DOHH2 (cell line): Measurements from ENCODE around the gene WDR35.

ENCODE experiments used
- EZH2phosphoT487 ChIP-seq: fragments of 200-600 bp; sonication (generic); IDR thresholded peaks from 2 replicates; pipeline ENCODE4 v1.6.1; 2017; ENCODE audit warnings: borderline replicate concordance, mild to moderate bottlenecking, antibody characterized with exemption, low read length, moderate library complexity, mixed read lengths
- TF ChIP-seq, protein P1 (sequence below): fragments of 200-600 bp; sonication (generic); IDR thresholded peaks from one replicate; pipeline ENCODE4 v1.5.1; 2014; ENCODE audit warnings: antibody characterized with exemption, mild to moderate bottlenecking, low read depth, low read length; ENCODE audit not compliant: poor library complexity, severe bottlenecking

DNA sequence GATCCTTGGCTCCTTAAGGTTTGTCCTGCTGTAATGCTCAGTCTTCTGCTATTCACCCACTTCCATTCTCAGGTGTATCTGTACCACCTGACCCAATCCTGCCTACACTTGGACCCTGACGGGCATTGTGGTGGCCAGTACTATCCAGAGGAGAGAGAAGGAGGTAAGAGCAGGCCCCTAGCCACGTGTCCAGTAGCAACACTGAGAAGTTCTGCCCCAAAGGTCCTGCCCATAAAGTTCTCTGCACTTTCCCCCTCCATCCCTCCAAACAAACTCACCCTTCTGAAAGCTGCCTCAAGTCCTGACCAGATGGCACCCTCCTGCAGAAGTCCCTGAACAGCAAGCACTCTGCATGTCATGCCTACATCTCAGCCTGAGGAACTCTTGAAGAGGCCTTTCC lies 106.4 kb downstream of the WDR35 start:
- TF ChIP-seq, protein P1, sequence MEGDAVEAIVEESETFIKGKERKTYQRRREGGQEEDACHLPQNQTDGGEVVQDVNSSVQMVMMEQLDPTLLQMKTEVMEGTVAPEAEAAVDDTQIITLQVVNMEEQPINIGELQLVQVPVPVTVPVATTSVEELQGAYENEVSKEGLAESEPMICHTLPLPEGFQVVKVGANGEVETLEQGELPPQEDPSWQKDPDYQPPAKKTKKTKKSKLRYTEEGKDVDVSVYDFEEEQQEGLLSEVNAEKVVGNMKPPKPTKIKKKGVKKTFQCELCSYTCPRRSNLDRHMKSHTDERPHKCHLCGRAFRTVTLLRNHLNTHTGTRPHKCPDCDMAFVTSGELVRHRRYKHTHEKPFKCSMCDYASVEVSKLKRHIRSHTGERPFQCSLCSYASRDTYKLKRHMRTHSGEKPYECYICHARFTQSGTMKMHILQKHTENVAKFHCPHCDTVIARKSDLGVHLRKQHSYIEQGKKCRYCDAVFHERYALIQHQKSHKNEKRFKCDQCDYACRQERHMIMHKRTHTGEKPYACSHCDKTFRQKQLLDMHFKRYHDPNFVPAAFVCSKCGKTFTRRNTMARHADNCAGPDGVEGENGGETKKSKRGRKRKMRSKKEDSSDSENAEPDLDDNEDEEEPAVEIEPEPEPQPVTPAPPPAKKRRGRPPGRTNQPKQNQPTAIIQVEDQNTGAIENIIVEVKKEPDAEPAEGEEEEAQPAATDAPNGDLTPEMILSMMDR = no peak
- no peak for TF ChIP-seq EZH2phosphoT487
